SIG-M5 (cell line): ENCODE data around the gene AHCYL2.
A peak's percentile ranks its signal among the peaks of the same experiment; 100 is the strongest.

Experiments
- DNase-seq: peaks from one replicate; lab custom pipeline; 2025; lab: John Stamatoyannopoulos, UW

AHCYL2 gene

GRCh38 chr7:129224251-129225205, at the start of gene AHCYL2:
TSS of gene AHCYL2 (plus strand) at chr7:129225030.
- peak; percentile 98 for DNase-seq

GRCh38 chr7:129176916-129177710, 47.7 kb upstream of the AHCYL2 start:
- DNase-seq: no peak

- no peak for DNase-seq
Observed at GRCh38 chr7:129184981-129185670, 39.7 kb upstream of the AHCYL2 start.

GRCh38 chr7:129186749-129187260, 38.0 kb upstream of the AHCYL2 start:
- DNase-seq: no peak

- DNase-seq: no peak
Observed at GRCh38 chr7:129187681-129188371, 37.0 kb upstream of the AHCYL2 start.

GRCh38 chr7:129188372-129188891, 36.4 kb upstream of the AHCYL2 start, which contains the start of gene SMO:
TSS of gene SMO (plus strand) at chr7:129188633. CDS start at chr7:129189152, 519 bp downstream.
- DNase-seq: no peak

- no peak for DNase-seq
Observed at GRCh38 chr7:129188892-129189660, 35.8 kb upstream of the AHCYL2 start.

GRCh38 chr7:129189661-129190310, 35.0 kb upstream of the AHCYL2 start:
- DNase-seq: no peak

- DNase-seq: no peak
Observed at GRCh38 chr7:129191272-129191671, 33.6 kb upstream of the AHCYL2 start.

- no peak for DNase-seq
Observed at GRCh38 chr7:129193892-129194291, 30.9 kb upstream of the AHCYL2 start.

- DNase-seq: no peak
Observed at GRCh38 chr7:129197771-129198170, 27.1 kb upstream of the AHCYL2 start.

GRCh38 chr7:129199406-129199805, 25.4 kb upstream of the AHCYL2 start:
- DNase-seq: no peak

- DNase-seq: no peak
Observed at GRCh38 chr7:129202058-129202777, 22.6 kb upstream of the AHCYL2 start.

GRCh38 chr7:129203050-129203741, 21.6 kb upstream of the AHCYL2 start:
- no peak for DNase-seq

- DNase-seq: no peak
Observed at GRCh38 chr7:129205126-129205818, 19.6 kb upstream of the AHCYL2 start.

GRCh38 chr7:129205987-129206785, 18.6 kb upstream of the AHCYL2 start:
- DNase-seq: no peak

GRCh38 chr7:129208667-129209066, 16.2 kb upstream of the AHCYL2 start:
- no peak for DNase-seq
